Fibroblast of mammary gland (primary cell): ENCODE data around the gene PHYHIPL.
A peak's percentile ranks its signal among the peaks of the same experiment; 100 is the strongest.

Source experiments
- DNase-seq: peaks from one replicate; pipeline ENCODE4 v3.0.0-alpha.2; 2010; ENCODE audit warnings: low read depth
- H3K4me3 ChIP-seq: 2 replicates; pipeline ENCODE4 v1.5.1; 2011; ENCODE audit warnings: low read depth, mild to moderate bottlenecking, low read length, moderate library complexity; ENCODE audit not compliant: control insufficient read depth
- CTCF ChIP-seq: conservative IDR thresholded peaks from 2 replicates; pipeline ENCODE4 v1.5.1; 2011; ENCODE audit warnings: low read depth, low read length, inconsistent platforms; ENCODE audit not compliant: control insufficient read depth, insufficient read depth

The PHYHIPL gene

GRCh38 chr10:59172567-59172966 lies 3.9 kb upstream of the PHYHIPL start:
- DNase-seq = no peak
- no peak overlapping the region for H3K4me3 ChIP-seq
- no peak for TF ChIP-seq CTCF

- no peak for DNase-seq
- no peak overlapping the region for H3K4me3 ChIP-seq
- TF ChIP-seq CTCF = no peak
These were observed 3.0 kb upstream of the PHYHIPL start for GRCh38 chr10:59173414-59173813.

- H3K4me3 ChIP-seq = no peak overlapping the region
- TF ChIP-seq CTCF = no peak
- DNase-seq = no peak
These were observed 754 bp upstream of the PHYHIPL start for GRCh38 chr10:59175538-59176240.

GRCh38 chr10:59177031-59177797 lies 771 bp downstream of the PHYHIPL start:
- peak; percentile 93 for DNase-seq
- no peak for TF ChIP-seq CTCF
- H3K4me3 ChIP-seq = no peak overlapping the region

- no peak for DNase-seq
- H3K4me3 ChIP-seq = no peak overlapping the region
- TF ChIP-seq CTCF = no peak
These were observed 1.4 kb downstream of the PHYHIPL start for GRCh38 chr10:59177836-59178235.

GRCh38 chr10:59179068-59179467 lies 2.6 kb downstream of the PHYHIPL start:
- no peak for DNase-seq
- no peak overlapping the region for H3K4me3 ChIP-seq
- no peak for TF ChIP-seq CTCF
